ENCODE measurements around the gene BRMS1L. TPM values are rescaled to one million over a fixed set of nuclear protein-coding genes. Genes with fewer than 3 reads are reported as not detected.

BRMS1L gene
- total RNA-seq, 2 donors from 2014 or later: 5.4 to 7.7 TPM

DNA sequence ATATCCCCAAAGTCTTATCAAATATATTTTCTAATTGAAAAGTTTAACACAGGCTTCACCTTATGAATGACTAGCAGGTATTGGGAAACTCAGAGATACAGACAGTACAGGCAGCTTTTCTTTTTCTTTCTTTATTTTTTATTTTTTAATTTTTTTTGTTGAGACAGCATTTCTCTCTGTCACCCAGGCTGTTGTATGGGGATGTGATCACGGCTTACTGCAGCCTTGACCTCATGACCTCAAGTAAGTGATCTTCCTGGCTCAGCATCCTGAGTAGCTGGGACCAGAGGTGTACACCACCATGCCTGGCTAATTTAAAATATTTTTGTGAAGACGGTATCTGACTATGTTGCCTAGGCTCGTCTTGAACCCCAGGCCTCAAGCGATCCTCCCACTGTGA lies 85.0 kb downstream of the BRMS1L start:
- H3K9me3 Mint-ChIP-seq: no peaks in the 10 kb centered on the region
- H3K4me1 Mint-ChIP-seq: no peaks in the 10 kb centered on the region
- H3K27me3 Mint-ChIP-seq: no peaks in the 10 kb centered on the region
- H3K27ac Mint-ChIP-seq: no peak overlapping the region
- no peak overlapping the region for H3K4me3 Mint-ChIP-seq
- no peak for ATAC-seq (replicated peaks)
- no peaks in the 10 kb centered on the region for H3K36me3 Mint-ChIP-seq (ENCODE audit: low read depth)

DNA sequence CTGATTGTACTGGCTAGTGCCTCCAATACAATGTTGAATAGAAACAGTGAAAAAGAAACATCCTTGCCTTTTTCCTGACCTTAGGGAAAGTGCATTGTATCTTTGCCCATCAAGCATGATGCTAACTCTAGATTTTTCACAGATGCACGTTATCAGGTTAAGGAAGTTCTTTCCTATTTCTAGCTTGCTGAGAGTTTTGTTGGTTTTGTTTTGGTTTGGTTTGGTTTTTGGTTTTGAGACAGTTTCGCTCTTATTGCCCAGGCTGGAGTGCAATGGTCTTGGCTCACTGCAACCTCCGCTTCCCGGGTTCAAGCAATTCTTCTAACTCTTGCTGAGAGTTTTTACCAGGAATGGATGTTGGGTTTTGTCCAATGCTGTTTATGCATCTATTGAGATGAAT lies 89.0 kb downstream of the BRMS1L start:
- ATAC-seq (replicated peaks): no peak
- Mint-ChIP-seq H3K36me3 (ENCODE audit: low read depth) (no peaks in the 10 kb centered on the region), H3K27ac (no peak overlapping the region), H3K27me3 (peaks cover 3% of the 10 kb centered on the region), H3K9me3 (peaks cover 4% of the 10 kb centered on the region), H3K4me3 (no peak overlapping the region), H3K4me1 (no peaks in the 10 kb centered on the region)

DNA sequence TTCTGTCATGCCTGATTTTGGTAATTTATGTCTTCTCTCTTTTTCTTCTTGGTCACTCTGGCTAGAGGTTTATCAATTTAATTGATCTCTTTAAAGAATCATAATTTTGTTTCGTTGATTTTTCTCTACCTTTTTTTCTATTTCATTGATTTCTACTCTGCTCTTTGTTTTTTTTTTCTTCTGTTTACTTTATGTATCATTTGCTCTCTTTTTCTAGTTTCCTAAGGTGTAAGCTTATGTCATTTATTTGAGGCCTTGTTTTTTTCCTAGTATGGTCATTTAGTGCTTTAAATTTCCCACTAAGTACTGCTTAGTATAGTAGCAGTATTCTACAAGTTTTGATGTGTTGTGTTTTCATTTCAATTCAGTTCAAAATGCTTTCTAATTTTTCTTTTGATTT lies 89.6 kb downstream of the BRMS1L start:
- Mint-ChIP-seq H3K27me3 (peaks cover 3% of the 10 kb centered on the region), H3K4me1 (no peaks in the 10 kb centered on the region), H3K36me3 (ENCODE audit: low read depth) (no peaks in the 10 kb centered on the region), H3K9me3 (peaks cover 4% of the 10 kb centered on the region), H3K4me3 (no peak overlapping the region), H3K27ac (no peak overlapping the region)
- no peak for ATAC-seq (replicated peaks)

Other genes starting within 250 kb of the BRMS1L start
- gene RALGAPA1, start 17.0 kb upstream of the BRMS1L start, total RNA-seq: 10 to 100 TPM; 32.8 to 36.5 TPM

All from activated T-helper 17 cell treated with anti-CD3 and anti-CD28 coated beads, Interleukin-2, amount 50 U/mL, for 72 hours (primary cell).